ENCODE results near the gene GBX1.

The GBX1 gene

GRCh38 chr7:151167197-151167961 lies at the start of gene GBX1:
GBX1 (minus strand) TSS chr7:151167694; CDS start chr7:151167548, 146 bp downstream.
- peak in 1 of 2 experiments; percentile 32 for DNase-seq

GRCh38 chr7:151215396-151215795 lies 47.9 kb upstream of the GBX1 start:
- no peak for DNase-seq

- DNase-seq = no peak
These were observed 46.3 kb upstream of the GBX1 start for GRCh38 chr7:151213826-151214225.

- DNase-seq = no peak
These were observed 45.1 kb upstream of the GBX1 start for GRCh38 chr7:151212626-151213025.

- DNase-seq = no peak
These were observed 43.8 kb upstream of the GBX1 start for GRCh38 chr7:151211155-151211772.

- no peak for DNase-seq
These were observed 42.8 kb upstream of the GBX1 start, which contains the start of gene H2BK1 for GRCh38 chr7:151210087-151210854. H2BK1 (minus strand) TSS chr7:151210488; CDS start chr7:151210318, 170 bp downstream.

- no peak for DNase-seq
These were observed 42.1 kb upstream of the GBX1 start for GRCh38 chr7:151209588-151209987.

- no peak for DNase-seq
These were observed 40.9 kb upstream of the GBX1 start for GRCh38 chr7:151208253-151208862.

GRCh38 chr7:151207804-151208203 lies 40.3 kb upstream of the GBX1 start:
- DNase-seq = no peak

GRCh38 chr7:151207315-151207714 lies 39.8 kb upstream of the GBX1 start:
- DNase-seq = no peak

- DNase-seq = no peak
These were observed 39.4 kb upstream of the GBX1 start for GRCh38 chr7:151206914-151207313.

GRCh38 chr7:151205730-151206129 lies 38.2 kb upstream of the GBX1 start:
- no peak for DNase-seq

GRCh38 chr7:151204383-151205032 lies 37.0 kb upstream of the GBX1 start:
- no peak for DNase-seq

- DNase-seq = no peak
These were observed 35.3 kb upstream of the GBX1 start for GRCh38 chr7:151202836-151203235.

GRCh38 chr7:151201751-151202150 lies 34.3 kb upstream of the GBX1 start:
- DNase-seq = no peak

- DNase-seq = no peak
These were observed 33.9 kb upstream of the GBX1 start for GRCh38 chr7:151201344-151201743.

GRCh38 chr7:151198945-151199848 lies 31.7 kb upstream of the GBX1 start:
- DNase-seq = no peak

GRCh38 chr7:151197932-151198331 lies 30.4 kb upstream of the GBX1 start:
- DNase-seq = no peak

- DNase-seq = no peak
These were observed 28.3 kb upstream of the GBX1 start for GRCh38 chr7:151195616-151196450.

GRCh38 chr7:151194188-151194587 lies 26.7 kb upstream of the GBX1 start:
- no peak for DNase-seq

Data from activated T-cell treated with anti-CD3 and anti-CD28 coated beads, Interleukin-2, amount 50 U/mL, for 48 hours (primary cell).